H9 (cell line): Measurements from ENCODE around the gene APBB2. TPM values are rescaled to one million over a fixed set of nuclear protein-coding genes. Genes with fewer than 3 reads are reported as not detected.

ENCODE experiments used
- DNase-seq: peaks from one replicate; pipeline ENCODE4 v3.0.0-alpha.2; 2017
- H2AFZ ChIP-seq: one replicate; pipeline ENCODE4 v1.6.1; 2013; ENCODE audit warnings: mild to moderate bottlenecking, low read length, control low read depth, moderate library complexity
- H2AK5ac ChIP-seq: 2 replicates; pipeline ENCODE4 v1.6.1; 2013; ENCODE audit warnings: low read length, control low read depth, mixed read lengths; ENCODE audit not compliant: insufficient read length
- H2BK120ac ChIP-seq: one replicate; pipeline ENCODE4 v1.6.1; 2013; ENCODE audit warnings: low read depth, mild to moderate bottlenecking, low read length, control low read depth, inconsistent platforms; ENCODE audit not compliant: poor library complexity, severe bottlenecking
- H2BK12ac ChIP-seq: 2 replicates; pipeline ENCODE4 v1.6.1; 2013; ENCODE audit warnings: low read length, control low read depth, mixed read lengths, low read depth; ENCODE audit not compliant: insufficient read length
- H2BK15ac ChIP-seq: 2 replicates; pipeline ENCODE4 v1.6.1; 2013; ENCODE audit warnings: low read depth, low read length, control low read depth
- H2BK20ac ChIP-seq: one replicate; pipeline ENCODE4 v1.6.1; 2013; ENCODE audit warnings: low read depth, mild to moderate bottlenecking, low read length, control low read depth, inconsistent platforms; ENCODE audit not compliant: poor library complexity, severe bottlenecking
- H2BK5ac ChIP-seq: 2 replicates; pipeline ENCODE4 v1.6.1; 2013; ENCODE audit warnings: low read length, control low read depth, mixed read lengths; ENCODE audit not compliant: insufficient read length
- H3K14ac ChIP-seq: 2 replicates; pipeline ENCODE4 v1.6.1; 2013; ENCODE audit warnings: low read length, control low read depth; ENCODE audit not compliant: insufficient read depth
- H3K18ac ChIP-seq: 2 replicates; pipeline ENCODE4 v1.6.1; 2013; ENCODE audit warnings: low read depth, mild to moderate bottlenecking, mixed read lengths, low read length, control low read depth; ENCODE audit not compliant: insufficient read length
- H3K23ac ChIP-seq: 2 replicates; pipeline ENCODE4 v1.6.1; 2013; ENCODE audit warnings: low read length, control low read depth, mixed read lengths, low read depth; ENCODE audit not compliant: insufficient read length
- H3K23me2 ChIP-seq: 2 replicates; pipeline ENCODE4 v1.6.1; 2013; ENCODE audit warnings: low read depth, mild to moderate bottlenecking, mixed read lengths, low read length, control low read depth; ENCODE audit not compliant: insufficient read length, poor library complexity, severe bottlenecking
- H3K27ac ChIP-seq: 2 replicates; pipeline ENCODE4 v1.5.1; 2013; ENCODE audit warnings: low read length, control low read depth, mixed read lengths, low read depth; ENCODE audit not compliant: insufficient read length
- H3K27me3 ChIP-seq: 2 replicates; pipeline ENCODE4 v1.6.1; 2013; ENCODE audit warnings: low read length, control low read depth, inconsistent platforms; ENCODE audit not compliant: insufficient read depth
- H3K4ac ChIP-seq: 2 replicates; pipeline ENCODE4 v1.6.1; 2013; ENCODE audit warnings: low read depth, mild to moderate bottlenecking, control low read depth, inconsistent platforms, low read length, moderate library complexity
- H3K4me1 ChIP-seq: 2 replicates; pipeline ENCODE4 v1.6.1; 2013; ENCODE audit warnings: low read length, control low read depth, inconsistent platforms; ENCODE audit not compliant: insufficient read depth
- H3K4me2 ChIP-seq: 2 replicates; pipeline ENCODE4 v1.6.1; 2013; ENCODE audit warnings: low read length, control low read depth, mixed read lengths; ENCODE audit not compliant: insufficient read length, insufficient read depth
- H3K56ac ChIP-seq: 2 replicates; pipeline ENCODE4 v1.6.1; 2013; ENCODE audit warnings: low read depth, mild to moderate bottlenecking, mixed read lengths, low read length, control low read depth; ENCODE audit not compliant: insufficient read length
- H3K79me1 ChIP-seq: 2 replicates; pipeline ENCODE4 v1.6.1; 2013; ENCODE audit warnings: low read depth, mild to moderate bottlenecking, moderate library complexity, low read length, control low read depth, inconsistent platforms; ENCODE audit not compliant: insufficient read depth, poor library complexity, severe bottlenecking
- H3K79me2 ChIP-seq: 2 replicates; pipeline ENCODE4 v1.6.1; 2013; ENCODE audit warnings: low read length, control low read depth, inconsistent platforms; ENCODE audit not compliant: insufficient read depth
- H3K9ac ChIP-seq: 2 replicates; pipeline ENCODE4 v1.6.1; 2013; ENCODE audit warnings: low read length, control low read depth, mixed read lengths; ENCODE audit not compliant: insufficient read length; ENCODE audit errors: extremely low read depth
- H3K9me3 ChIP-seq: one replicate; pipeline ENCODE4 v1.6.1; 2013; ENCODE audit warnings: low read depth, low read length, inconsistent platforms; ENCODE audit not compliant: control insufficient read depth
- H3T11ph ChIP-seq: one replicate; pipeline ENCODE4 v1.6.1; 2013; ENCODE audit warnings: mild to moderate bottlenecking, low read length, control low read depth, inconsistent platforms
- H4K20me1 ChIP-seq: one replicate; pipeline ENCODE4 v1.6.1; 2013; ENCODE audit not compliant: control insufficient read depth, insufficient read length, insufficient read depth
- H4K5ac ChIP-seq: 2 replicates; pipeline ENCODE4 v1.6.1; 2013; ENCODE audit warnings: low read depth, mild to moderate bottlenecking, mixed read lengths, low read length, control low read depth; ENCODE audit not compliant: insufficient read length
- H4K8ac ChIP-seq: replicated peaks from 2 replicates; pipeline ENCODE4 v1.6.1; 2013; ENCODE audit warnings: low read length, control low read depth, mixed read lengths, low read depth; ENCODE audit not compliant: insufficient read length
- H4K91ac ChIP-seq: 2 replicates; pipeline ENCODE4 v1.6.1; 2013; ENCODE audit warnings: low read depth, mild to moderate bottlenecking, moderate library complexity, mixed read lengths, low read length, control low read depth; ENCODE audit not compliant: insufficient read length
- H3K27ac Mint-ChIP-seq, 3 experiments: 2 replicates in 2 of 3; 3 replicates in 1 of 3; pipeline ENCODE4 v1.8.0; 2020 to 2021; ENCODE audit warnings: mixed read lengths in 3 of 3, mild to moderate bottlenecking in 1 of 3, moderate library complexity in 1 of 3
- H3K27me3 Mint-ChIP-seq: 2 replicates; pipeline ENCODE4 v1.8.0; 2021; ENCODE audit warnings: low read depth, mild to moderate bottlenecking, moderate library complexity, mixed read lengths
- H3K36me3 Mint-ChIP-seq, 3 experiments: 2 replicates in 2 of 3; 3 replicates in 1 of 3; pipeline ENCODE4 v1.8.0; 2020 to 2021; ENCODE audit warnings: low read depth in 3 of 3, mixed read lengths in 3 of 3; ENCODE audit not compliant: insufficient read depth in 1 of 3
- H3K4me1 Mint-ChIP-seq, 2 experiments: 2 replicates each; pipeline ENCODE4 v1.8.0; 2020; ENCODE audit warnings: mixed read lengths in 2 of 2
- H3K4me3 Mint-ChIP-seq, 2 experiments: 2 replicates in 1 of 2; 3 replicates in 1 of 2; pipeline ENCODE4 v1.8.0; 2020 to 2021; ENCODE audit warnings: mild to moderate bottlenecking in 2 of 2, mixed read lengths in 2 of 2, moderate library complexity in 1 of 2
- H3K9me3 Mint-ChIP-seq, 2 experiments: 2 replicates in 1 of 2; 3 replicates in 1 of 2; pipeline ENCODE4 v1.8.0; 2020; ENCODE audit warnings: mild to moderate bottlenecking in 2 of 2, mixed read lengths in 2 of 2, moderate library complexity in 1 of 2
- WGBS: extraction: QIAGEN DNeasy Blood & Tissue Kit; methylation state at CpG from one replicate; pipeline ENCODE4 v1.1.7; 2013; ENCODE audit warnings: missing lambda C conversion rate, low lambda C conversion rate, mixed read lengths; ENCODE audit not compliant: insufficient read length; ENCODE audit errors: extremely low coverage; 5-methylcytosine and 5-hydroxymethylcytosine counted together
- total RNA-seq: library from RNA; stranded (reverse); gene quantifications from 2 replicates; pipeline ENCODE4 v1.2.1, GENCODE V29; 2021
- TF ChIP-seq, protein P1 (sequence below): fragments of 200-600 bp; sonication (generic); conservative IDR thresholded peaks from 3 replicates; pipeline ENCODE4 v1.8.0; 2021; ENCODE audit warnings: antibody characterized with exemption, mild to moderate bottlenecking

APBB2 gene
- total RNA-seq, 1 experiment from 2014 or later = 39.6 TPM

DNA sequence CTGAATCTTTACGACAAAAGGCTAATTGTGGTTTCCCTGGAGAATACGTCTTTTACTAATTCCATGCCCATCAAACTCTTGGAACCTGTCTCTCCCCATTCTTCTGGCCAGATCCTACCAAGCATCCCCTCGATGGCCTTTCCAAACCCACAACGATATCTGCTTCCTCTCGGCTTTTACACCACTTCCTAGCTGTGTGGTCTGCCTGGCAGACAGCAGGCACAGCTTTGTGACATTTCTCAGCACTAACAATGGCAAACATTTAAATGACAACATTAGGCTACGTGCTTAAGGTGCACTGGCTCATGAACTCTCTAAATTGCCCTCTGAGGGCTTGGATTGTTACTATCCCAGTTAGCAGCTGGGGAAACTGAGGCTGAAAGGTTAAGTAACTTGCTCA lies 323.6 kb downstream of the APBB2 start:
- Histone ChIP-seq H2BK5ac (no peak overlapping the region), H3K23me2 (no peaks in the 10 kb centered on the region), H3K27ac (no peak overlapping the region), H3K4me1 (no peaks in the 10 kb centered on the region), H2AFZ (no peak overlapping the region), H3K79me2 (no peaks in the 10 kb centered on the region), H2BK15ac (no peak overlapping the region), H3K9ac (no peak overlapping the region), H3K9me3 (no peaks in the 10 kb centered on the region), H3K23ac (no peak overlapping the region), H4K8ac (no peak overlapping the region), H3K56ac (no peak overlapping the region), H3K4ac (no peak overlapping the region), H3K18ac (no peak overlapping the region), H4K91ac (no peak overlapping the region), H3T11ph (no peak overlapping the region), H3K79me1 (no peaks in the 10 kb centered on the region), H3K27me3 (no peaks in the 10 kb centered on the region), H3K14ac (no peak overlapping the region), H2BK120ac (no peak overlapping the region), H4K20me1 (no peaks in the 10 kb centered on the region), H2BK12ac (no peak overlapping the region), H4K5ac (no peak overlapping the region), H2BK20ac (no peak overlapping the region), H2AK5ac (no peak overlapping the region), H3K4me2 (no peak overlapping the region)
- DNase-seq = no peak
- no peaks in the 10 kb centered on the region for H3K27me3 Mint-ChIP-seq
- no peak overlapping the region for H3K27ac Mint-ChIP-seq
- TF ChIP-seq, protein P1, sequence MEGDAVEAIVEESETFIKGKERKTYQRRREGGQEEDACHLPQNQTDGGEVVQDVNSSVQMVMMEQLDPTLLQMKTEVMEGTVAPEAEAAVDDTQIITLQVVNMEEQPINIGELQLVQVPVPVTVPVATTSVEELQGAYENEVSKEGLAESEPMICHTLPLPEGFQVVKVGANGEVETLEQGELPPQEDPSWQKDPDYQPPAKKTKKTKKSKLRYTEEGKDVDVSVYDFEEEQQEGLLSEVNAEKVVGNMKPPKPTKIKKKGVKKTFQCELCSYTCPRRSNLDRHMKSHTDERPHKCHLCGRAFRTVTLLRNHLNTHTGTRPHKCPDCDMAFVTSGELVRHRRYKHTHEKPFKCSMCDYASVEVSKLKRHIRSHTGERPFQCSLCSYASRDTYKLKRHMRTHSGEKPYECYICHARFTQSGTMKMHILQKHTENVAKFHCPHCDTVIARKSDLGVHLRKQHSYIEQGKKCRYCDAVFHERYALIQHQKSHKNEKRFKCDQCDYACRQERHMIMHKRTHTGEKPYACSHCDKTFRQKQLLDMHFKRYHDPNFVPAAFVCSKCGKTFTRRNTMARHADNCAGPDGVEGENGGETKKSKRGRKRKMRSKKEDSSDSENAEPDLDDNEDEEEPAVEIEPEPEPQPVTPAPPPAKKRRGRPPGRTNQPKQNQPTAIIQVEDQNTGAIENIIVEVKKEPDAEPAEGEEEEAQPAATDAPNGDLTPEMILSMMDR = no peak
- peaks cover 0 to 5% (median 2%) of the 10 kb centered on the region in 3 experiments; a peak in 2 of 7 replicates for H3K36me3 Mint-ChIP-seq
- no peak overlapping the region for H3K4me3 Mint-ChIP-seq
- no CpG with 5 or more reads among the region's 6 CpGs for WGBS
- no peaks in the 10 kb centered on the region for H3K4me1 Mint-ChIP-seq
- no peaks in the 10 kb centered on the region for H3K9me3 Mint-ChIP-seq
